ENCODE results near the gene C19orf47. TPM values are rescaled to one million over a fixed set of nuclear protein-coding genes. Genes with fewer than 3 reads are reported as not detected.

Gene C19orf47
- total RNA-seq (1 to 10 TPM; 3.7 to 6.2 (median 5.4) TPM), polyA plus RNA-seq (10 to 100 TPM in 1 of 2 donors, 1 to 10 TPM in 1; 8.7 to 10.0 TPM)

GRCh38 chr19:40348125-40348913, at the start of gene C19orf47, which contains the start of gene PLD3:
Gene C19orf47 (minus strand): TSS chr19:40348397. CDS start chr19:40341857, 6,540 bp downstream.
Gene PLD3 (plus strand): TSS chr19:40348695. CDS start chr19:40366484, 17,789 bp downstream.
- intact Hi-C loops (cut with DNase I) = no loop called here
- H3K9me3 ChIP-seq = no peaks in the 10 kb centered on the region
- 0 to 1% methylated on average over 55 to 77 of the region's 77 CpGs for WGBS, 2 donors
- H3K27me3 ChIP-seq = no peaks in the 10 kb centered on the region
- peaks cover 0 to 15% (median 8%) of the 10 kb centered on the region in 3 donors for H3K4me1 ChIP-seq
- no peaks in the 10 kb centered on the region for H3K36me3 ChIP-seq
- no peak for FAIRE-seq
- ATAC-seq = peak; percentile 97 to 98 (median 98)
- no peak for TF ChIP-seq CTCF (IDR thresholded peaks at IDR 0.05)
- peak; percentile 98 to 100 (median 99) for DNase-seq
- peak within 1 kb of the TSS; percentile 57 to 85 (median 77) for H3K4me3 ChIP-seq
- peak within 1 kb of the TSS in 3 of 4 donors; percentile 31 to 58 (median 54) for H3K27ac ChIP-seq

- no peak overlapping the region for H3K27ac ChIP-seq
- FAIRE-seq (no peak), ATAC-seq (no peak), DNase-seq (no peak)
- H3K4me3 ChIP-seq = no peak overlapping the region
- intact Hi-C loops (cut with DNase I) = no loop called here
- TF ChIP-seq CTCF (IDR thresholded peaks at IDR 0.05) = no peak
- no peaks in the 10 kb centered on the region for H3K36me3 ChIP-seq
- 92% methylated on average over 19 to 22 of the region's 22 CpGs for WGBS, 2 donors
- H3K4me1 ChIP-seq = no peaks in the 10 kb centered on the region
- H3K9me3 ChIP-seq = no peaks in the 10 kb centered on the region
- no peaks in the 10 kb centered on the region for H3K27me3 ChIP-seq
These were observed 49.3 kb upstream of the C19orf47 start for GRCh38 chr19:40397568-40397906.

- Histone ChIP-seq H3K36me3 (no peaks in the 10 kb centered on the region), H3K27ac (no peak overlapping the region), H3K27me3 (no peaks in the 10 kb centered on the region), H3K9me3 (no peaks in the 10 kb centered on the region), H3K4me3 (no peak overlapping the region), H3K4me1 (no peaks in the 10 kb centered on the region)
- intact Hi-C loops (cut with DNase I) = no loop called here
- no peak for FAIRE-seq
- ATAC-seq = no peak
- no peak for DNase-seq
- WGBS, 2 donors = 76 to 81% methylated on average over 16 to 20 of the region's 20 CpGs
- no peak for TF ChIP-seq CTCF (IDR thresholded peaks at IDR 0.05)
These were observed 48.8 kb upstream of the C19orf47 start for GRCh38 chr19:40396886-40397567.

GRCh38 chr19:40395956-40396355, 47.8 kb upstream of the C19orf47 start:
- Histone ChIP-seq H3K36me3 (no peaks in the 10 kb centered on the region), H3K27me3 (no peaks in the 10 kb centered on the region), H3K4me1 (no peaks in the 10 kb centered on the region), H3K4me3 (no peak overlapping the region), H3K27ac (no peak overlapping the region), H3K9me3 (no peaks in the 10 kb centered on the region)
- no peak for TF ChIP-seq CTCF (IDR thresholded peaks at IDR 0.05)
- intact Hi-C loops (cut with DNase I) = no loop called here
- FAIRE-seq = no peak
- no peak for ATAC-seq
- DNase-seq = no peak
- 69 to 82% methylated on average over 14 of the region's 14 CpGs for WGBS, 2 donors

Measured in pancreas (tissue), 10 donors.